GM21528 (cell line): ENCODE data around the gene CLCN7.

Experiments used
- ATAC-seq: cut with Tn5 transposase; IDR thresholded peaks from one replicate; pipeline ENCODE4 v1.9.1; 2021; ENCODE audit warnings: mild to moderate bottlenecking, moderate library complexity; ENCODE audit not compliant: unreplicated experiment, low FRiP score

The CLCN7 gene

GRCh38 chr16:1465567-1465915 lies 9.3 kb downstream of the CLCN7 start:
- ATAC-seq: no peak

GRCh38 chr16:1464894-1465566 lies 9.8 kb downstream of the CLCN7 start:
- ATAC-seq: no peak

DNA sequence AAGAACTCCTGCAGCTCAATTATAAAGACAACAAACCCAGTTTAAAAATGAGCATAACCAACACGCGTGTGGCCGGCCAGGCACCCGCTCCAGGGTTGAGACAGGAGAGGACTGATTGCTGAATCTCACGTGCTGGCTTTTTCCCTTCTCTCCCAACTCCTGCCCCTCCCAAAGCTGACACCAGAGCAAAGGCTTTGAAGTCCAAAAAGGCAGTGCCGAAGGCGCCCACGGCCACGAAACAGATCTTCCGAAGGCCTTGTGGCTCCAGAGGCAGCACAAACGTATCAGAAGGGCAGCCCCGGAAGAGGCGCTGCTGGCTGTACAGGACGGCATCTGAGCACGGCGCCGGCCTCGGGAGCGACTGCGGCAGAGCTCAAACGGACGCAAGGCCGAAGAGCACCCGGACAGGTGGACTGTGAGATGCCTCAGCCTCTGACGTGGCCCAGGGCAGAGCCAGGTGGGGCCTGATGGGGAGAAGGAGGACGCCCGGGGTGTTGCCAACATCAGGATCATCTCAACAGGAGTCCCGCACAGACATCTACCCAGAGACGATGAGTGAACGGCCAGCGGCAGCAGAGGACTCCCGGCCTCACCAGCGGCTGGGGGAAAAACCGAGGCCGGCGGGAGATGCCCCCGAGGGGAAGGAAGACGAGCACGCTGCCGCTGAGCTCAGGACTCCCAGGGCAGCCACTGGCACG lies 10.5 kb downstream of the CLCN7 start:
- no peak for ATAC-seq

- no peak for ATAC-seq
These were observed 13.7 kb downstream of the CLCN7 start for GRCh38 chr16:1461146-1461545.

- no peak for ATAC-seq
These were observed 14.2 kb downstream of the CLCN7 start for GRCh38 chr16:1460602-1461138.

- no peak for ATAC-seq
These were observed 14.9 kb downstream of the CLCN7 start for GRCh38 chr16:1459967-1460366.

- ATAC-seq: no peak
These were observed 15.9 kb downstream of the CLCN7 start for GRCh38 chr16:1458977-1459341.

DNA sequence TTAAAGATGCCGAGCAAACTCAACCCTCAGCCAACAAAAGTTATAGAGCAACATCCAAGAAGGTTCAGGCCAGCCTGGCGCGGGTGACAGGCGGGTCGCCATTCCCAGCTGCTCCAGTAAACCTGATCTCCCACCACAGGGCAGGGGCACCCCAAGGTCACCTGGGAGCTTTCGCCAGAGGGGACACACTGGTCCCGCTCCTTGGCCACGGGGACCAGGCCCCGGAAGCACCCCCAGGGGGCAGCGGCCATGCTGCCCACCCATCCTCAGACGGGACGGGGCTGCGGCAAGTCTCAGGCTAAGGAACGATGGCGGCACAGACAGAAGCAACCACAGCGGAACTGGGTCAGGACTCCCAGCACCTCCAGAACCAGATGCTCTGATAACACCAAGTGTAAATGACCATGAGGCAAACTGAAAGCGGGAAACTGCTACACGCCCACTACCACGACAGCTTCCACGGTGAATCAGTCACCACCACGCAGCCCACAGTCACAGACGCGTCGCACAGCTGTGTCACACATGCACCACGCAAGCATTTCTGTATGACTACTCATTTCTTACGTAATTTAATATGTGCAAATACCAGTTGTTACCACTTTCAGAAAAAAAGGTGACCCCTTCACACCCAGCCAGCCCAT lies 16.4 kb downstream of the CLCN7 start:
- no peak for ATAC-seq

DNA sequence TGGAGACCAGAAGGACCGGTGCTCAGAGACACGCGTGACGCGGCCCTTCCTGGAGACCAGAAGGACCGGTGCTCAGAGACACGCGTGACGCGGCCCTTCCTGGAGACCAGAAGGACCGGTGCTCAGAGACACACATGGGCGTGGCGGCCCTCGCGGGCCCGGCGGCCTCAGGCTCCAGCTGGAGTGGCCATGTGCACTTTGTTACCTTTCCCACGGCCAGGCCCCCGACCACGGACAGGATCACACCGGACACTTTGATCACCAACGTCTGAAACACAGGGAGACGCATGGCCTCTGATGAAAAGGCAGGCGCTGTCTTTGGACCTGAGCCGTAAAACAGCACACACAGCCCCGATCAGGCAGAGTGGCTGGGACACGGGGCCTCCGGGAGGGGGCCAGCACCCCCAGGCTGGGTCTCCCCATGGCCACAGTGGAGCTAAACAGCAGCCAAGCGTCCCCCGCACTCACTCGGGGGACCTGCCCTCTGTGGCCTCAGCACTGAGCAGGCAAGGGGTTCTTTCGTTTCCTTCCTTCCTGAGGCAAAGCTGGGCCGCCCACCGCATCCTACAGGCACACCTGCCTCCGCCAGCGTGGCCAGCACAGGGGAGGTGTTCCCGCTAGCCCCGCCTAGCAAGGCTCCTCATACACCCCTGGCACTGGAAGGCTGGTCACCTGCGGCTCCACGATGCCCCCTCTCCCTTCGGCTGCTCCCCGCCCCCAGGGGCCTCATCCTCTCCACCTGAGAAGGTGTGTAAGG lies 17.2 kb downstream of the CLCN7 start:
- no peak for ATAC-seq

GRCh38 chr16:1456951-1457350 lies 17.9 kb downstream of the CLCN7 start:
- ATAC-seq: no peak

DNA sequence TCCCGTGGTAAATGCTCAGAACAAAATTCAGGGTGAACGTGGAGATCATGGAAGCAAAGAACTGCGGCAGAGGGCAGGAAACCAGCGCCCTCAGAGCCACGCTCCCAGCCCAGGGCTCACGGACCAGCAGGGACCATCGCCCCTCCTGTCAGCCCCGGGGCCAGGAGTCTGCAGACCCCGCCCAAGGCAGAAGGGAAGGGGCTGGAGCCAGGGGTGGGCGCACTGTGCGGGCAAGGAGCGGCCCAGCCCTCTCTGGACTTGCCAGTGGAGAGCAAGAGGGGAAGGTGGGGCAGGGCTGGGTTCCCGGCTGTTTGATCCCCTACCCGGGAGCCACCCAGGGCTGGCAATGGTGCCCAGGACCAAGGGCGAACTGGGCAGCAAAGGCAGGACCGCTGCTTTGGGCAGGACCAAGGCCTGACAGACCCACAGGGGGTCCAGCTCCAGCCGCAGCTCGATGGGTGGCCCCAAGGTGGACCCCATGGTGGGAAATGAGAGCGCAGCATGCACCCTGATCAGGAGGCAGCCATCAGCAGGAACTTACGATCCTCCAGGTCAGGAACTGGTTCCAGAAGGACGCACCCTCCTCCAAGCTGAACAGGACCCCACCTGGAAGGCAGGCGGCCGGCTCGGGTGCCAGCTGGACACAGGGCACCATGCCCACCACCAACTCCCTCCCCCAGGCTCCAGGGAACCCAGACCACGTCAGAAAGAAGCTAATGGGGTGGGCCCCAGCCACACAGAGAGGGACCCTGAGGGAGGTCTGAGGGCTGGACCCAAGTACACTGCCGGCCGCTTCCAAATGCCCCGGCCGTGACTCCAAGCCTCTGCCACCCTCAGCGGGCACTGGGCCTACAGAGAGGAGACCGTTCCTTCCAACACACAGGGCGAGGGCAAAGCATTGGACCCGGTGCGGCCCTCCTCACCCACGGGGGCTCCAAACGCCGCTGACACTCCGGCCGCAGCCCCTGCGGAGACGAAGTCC lies 19.3 kb downstream of the CLCN7 start:
- no peak for ATAC-seq

DNA sequence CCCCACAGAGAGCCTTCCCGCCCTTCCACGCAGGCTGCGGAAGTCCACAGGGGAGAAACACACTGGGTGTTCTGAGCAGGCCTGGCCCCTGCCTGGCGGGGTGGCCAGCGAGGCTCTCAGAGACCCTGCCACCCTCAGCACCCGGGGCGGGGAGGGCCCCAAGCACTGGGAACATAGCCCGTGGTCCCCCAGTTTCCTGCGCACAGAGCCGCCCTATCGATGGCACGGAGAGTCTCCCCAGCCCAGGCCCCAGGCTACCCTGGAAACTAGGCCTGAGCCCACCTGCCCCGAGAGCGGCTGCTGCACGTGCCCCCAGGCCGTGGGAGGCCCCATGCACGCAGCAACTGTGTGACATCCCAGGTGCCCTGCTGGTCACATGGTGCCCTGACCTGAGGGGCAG lies 20.3 kb downstream of the CLCN7 start:
- no peak for ATAC-seq

GRCh38 chr16:1453316-1453715 lies 21.5 kb downstream of the CLCN7 start:
- ATAC-seq: no peak

GRCh38 chr16:1452530-1452929 lies 22.3 kb downstream of the CLCN7 start:
- no peak for ATAC-seq

- no peak for ATAC-seq
These were observed 23.0 kb downstream of the CLCN7 start for GRCh38 chr16:1451702-1452392.

GRCh38 chr16:1450841-1451240 lies 24.0 kb downstream of the CLCN7 start:
- ATAC-seq: no peak

DNA sequence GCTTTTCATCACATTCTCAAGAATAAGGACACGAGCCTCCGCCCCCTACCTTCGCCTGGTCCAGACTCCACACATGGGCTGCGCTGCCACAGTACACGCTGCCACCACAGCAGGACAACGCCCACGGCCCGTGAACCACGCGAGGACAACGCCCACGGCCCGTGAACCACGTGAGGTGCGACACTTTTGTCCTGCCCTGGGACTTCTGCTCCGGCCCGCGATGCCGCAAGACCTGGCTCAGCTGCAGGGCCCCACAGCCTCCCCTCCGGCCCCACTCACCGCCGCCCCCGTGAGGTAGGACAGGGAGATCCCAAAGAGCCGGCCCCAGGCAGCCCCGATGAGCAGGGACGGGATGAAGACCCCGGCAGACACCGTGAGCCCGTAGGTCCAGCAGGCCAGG lies 24.6 kb downstream of the CLCN7 start:
- no peak for ATAC-seq

DNA sequence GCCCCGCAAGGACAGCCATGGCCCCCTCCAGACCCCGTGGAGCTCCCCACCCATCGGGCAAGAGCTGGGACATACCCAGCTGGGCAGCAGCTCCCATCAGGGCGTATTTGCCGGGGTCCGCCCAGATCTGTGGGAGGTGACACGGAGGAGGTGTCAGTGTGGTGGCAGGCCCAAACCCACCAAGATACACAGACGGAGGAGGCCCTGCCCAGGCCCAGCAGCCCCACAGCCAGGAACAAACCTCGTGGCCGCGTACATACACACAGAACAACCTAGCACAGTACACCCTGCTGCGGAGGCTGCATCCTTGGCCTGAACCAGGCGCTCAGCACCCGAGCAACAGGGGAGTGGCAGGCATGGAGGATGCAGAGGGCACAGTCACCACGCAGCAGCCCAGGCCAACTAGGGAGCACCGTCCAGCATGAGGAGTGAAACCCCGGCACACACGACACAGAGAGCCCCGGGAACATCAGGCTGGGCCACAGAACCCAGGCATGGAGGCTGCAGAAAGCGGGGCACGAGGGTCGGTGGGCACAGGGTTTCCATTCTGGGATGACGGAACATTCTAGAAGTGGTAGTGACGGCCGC lies 25.5 kb downstream of the CLCN7 start:
- ATAC-seq: no peak

DNA sequence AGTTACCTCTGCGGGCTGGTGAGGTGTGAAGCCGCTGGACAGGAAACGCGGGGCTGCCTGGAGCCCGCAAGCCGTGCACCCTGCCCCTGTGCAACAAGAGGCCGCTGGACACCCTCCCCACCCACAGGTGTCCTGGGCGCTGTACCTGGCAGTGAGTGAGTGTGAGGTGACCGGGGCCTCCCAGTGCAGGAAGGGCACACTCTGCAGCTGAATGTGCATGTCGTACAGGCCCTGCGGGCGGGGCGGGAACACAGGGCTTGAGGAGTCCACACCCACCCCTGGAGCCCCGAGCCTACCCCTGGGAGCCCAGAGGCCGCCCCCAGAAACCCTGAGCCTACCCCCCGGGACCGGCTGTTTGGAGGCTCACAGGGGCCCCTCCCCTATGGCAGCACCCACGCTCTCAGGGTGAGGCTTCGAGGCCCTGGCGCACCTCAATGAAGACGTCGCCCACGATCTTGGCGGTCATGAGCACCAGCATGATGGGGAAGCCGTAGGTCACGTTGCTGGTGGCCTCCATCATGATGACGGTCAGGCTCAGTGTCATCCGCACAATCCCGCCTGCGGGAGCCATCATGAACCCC lies 26.2 kb downstream of the CLCN7 start:
- ATAC-seq: no peak
